ENCODE data around the gene AKT3.

The AKT3 gene

DNA sequence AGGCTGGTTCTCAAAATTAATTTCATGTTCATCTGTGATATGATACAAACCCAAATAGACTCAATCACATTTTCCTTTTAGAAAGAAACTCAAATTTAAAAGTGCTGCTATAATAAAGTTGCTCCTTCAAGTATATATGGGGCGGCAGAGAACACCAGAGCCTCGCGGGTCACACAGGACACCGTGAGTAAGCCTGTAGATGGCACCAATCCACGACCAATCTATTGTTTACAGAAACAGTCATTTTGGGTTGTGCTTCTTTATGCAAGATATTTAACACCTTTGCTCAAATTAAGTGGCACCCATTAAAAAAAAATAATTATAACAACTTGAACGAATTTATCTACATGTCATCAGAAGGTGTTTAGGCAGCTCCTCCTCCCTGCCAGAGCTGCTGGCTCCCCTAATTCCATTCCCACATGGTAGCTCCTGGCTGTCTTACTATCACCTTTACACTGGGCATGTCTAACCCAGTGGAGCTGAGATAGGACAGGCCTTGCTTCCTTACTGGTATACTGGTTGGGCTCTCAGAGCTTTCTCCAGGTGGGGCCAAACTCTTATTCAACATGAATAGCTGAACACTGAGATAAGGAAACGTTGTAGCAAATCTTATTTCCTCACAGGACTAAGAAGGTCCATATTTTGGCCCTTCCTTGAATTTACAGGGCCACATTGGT is 307.2 kb downstream of the AKT3 start:
- DNase-seq (ENCODE audit: low read depth) = peak; percentile 4
- TF ChIP-seq, protein P1, sequence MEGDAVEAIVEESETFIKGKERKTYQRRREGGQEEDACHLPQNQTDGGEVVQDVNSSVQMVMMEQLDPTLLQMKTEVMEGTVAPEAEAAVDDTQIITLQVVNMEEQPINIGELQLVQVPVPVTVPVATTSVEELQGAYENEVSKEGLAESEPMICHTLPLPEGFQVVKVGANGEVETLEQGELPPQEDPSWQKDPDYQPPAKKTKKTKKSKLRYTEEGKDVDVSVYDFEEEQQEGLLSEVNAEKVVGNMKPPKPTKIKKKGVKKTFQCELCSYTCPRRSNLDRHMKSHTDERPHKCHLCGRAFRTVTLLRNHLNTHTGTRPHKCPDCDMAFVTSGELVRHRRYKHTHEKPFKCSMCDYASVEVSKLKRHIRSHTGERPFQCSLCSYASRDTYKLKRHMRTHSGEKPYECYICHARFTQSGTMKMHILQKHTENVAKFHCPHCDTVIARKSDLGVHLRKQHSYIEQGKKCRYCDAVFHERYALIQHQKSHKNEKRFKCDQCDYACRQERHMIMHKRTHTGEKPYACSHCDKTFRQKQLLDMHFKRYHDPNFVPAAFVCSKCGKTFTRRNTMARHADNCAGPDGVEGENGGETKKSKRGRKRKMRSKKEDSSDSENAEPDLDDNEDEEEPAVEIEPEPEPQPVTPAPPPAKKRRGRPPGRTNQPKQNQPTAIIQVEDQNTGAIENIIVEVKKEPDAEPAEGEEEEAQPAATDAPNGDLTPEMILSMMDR (IDR thresholded peaks at IDR 0.05; ENCODE audit: insufficient read depth, low read depth, low read length, missing control alignments) = no peak
- no peak overlapping the region for H3K4me3 ChIP-seq (ENCODE audit: low read depth, low read length)

DNA sequence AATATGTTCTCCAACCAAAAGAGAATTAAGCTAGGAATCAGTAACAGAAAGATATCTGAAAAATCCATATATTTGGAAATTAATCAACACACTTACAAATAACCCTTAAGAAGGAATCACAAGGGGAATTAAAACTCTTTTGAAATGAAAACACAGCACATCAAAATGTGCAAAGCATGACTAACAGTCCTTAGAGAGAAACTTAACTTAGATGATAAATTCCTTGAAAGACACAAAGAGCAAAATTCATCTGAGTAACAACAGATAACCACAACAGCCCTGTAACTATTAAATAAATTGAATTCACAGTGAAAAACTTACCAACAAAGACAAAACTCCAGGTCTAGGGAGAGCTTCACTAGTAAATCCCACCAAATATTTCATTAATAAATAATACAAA is 310.4 kb downstream of the AKT3 start:
- TF ChIP-seq, protein P1 (IDR thresholded peaks at IDR 0.05; ENCODE audit: insufficient read depth, low read depth, low read length, missing control alignments) = no peak
- no peak for DNase-seq (ENCODE audit: low read depth)
- no peak overlapping the region for H3K4me3 ChIP-seq (ENCODE audit: low read depth, low read length)

DNA sequence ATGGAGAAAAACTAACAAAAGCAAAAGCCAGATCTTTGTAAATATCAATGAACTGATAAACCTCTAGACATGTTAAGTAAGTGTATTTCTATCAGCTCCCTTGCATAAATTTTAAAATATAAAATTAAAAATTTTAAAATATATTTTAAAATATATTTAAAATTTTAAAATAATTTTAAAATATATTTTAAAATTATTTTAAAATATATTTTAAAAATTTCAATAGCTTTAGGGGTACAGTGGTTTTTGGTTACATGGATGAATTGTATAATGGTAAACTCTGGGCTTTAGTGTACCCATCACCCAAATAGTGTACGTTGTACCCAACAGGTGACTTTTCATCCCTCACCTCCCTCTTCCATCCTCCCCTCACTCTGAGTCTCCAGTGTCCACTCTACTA is 315.0 kb downstream of the AKT3 start:
- H3K4me3 ChIP-seq (ENCODE audit: low read depth, low read length) = no peak overlapping the region
- TF ChIP-seq, protein P1 (IDR thresholded peaks at IDR 0.05; ENCODE audit: insufficient read depth, low read depth, low read length, missing control alignments) = no peak
- no peak for DNase-seq (ENCODE audit: low read depth)

DNA sequence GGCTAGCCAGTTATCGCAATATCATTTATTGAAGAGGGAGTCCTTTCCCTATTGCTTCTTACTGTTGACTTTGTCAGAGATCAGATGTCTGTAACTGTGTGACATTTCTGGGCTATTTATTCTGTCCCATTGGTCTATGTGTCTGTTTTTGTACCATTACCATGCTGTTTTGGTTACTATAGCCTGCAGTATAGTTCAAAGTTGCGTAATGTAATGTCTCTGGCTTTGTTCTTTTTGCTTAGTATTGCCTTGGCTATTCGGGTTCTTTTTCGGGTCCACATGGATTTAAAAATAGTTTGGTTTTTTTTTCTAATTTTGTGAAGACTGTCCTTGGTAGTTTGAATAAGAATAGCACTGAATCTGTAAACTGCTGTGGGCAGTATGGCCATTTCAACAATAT is 320.5 kb downstream of the AKT3 start:
- DNase-seq (ENCODE audit: low read depth) = no peak
- TF ChIP-seq, protein P1 (IDR thresholded peaks at IDR 0.05; ENCODE audit: insufficient read depth, low read depth, low read length, missing control alignments) = no peak
- H3K4me3 ChIP-seq (ENCODE audit: low read depth, low read length) = no peak overlapping the region

DNA sequence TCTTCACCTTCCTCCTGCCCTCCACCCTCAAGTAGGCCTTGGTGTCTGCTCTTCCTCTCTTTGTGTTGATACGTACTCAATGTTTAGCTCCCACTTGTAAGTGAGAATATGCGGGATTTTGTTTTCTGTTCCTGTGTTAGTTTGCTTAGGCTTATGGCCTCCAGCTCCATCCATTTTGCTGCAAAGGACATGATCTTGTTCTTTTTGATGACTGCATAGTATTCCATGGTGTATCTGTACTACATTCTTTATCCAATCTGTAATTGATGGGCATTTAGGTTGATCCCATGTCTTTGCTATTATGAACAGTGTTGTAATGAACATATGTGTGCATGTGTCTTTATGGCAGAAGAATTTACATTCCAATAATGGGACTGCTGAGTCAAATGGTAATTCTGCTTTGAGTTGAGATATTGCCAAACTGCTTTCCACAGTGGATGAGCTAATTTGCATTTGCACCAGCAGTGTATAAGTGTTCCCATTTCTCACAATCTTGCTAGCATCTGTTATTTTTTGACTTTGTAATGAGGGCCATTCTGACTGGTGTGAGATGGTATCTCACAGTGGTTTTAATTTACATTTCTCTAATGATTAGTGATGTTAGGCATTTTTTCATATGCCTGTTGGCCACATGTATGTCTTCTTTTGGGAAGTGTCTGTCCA is 321.5 kb downstream of the AKT3 start:
- TF ChIP-seq, protein P1 (IDR thresholded peaks at IDR 0.05; ENCODE audit: insufficient read depth, low read depth, low read length, missing control alignments) = no peak
- no peak for DNase-seq (ENCODE audit: low read depth)

DNA sequence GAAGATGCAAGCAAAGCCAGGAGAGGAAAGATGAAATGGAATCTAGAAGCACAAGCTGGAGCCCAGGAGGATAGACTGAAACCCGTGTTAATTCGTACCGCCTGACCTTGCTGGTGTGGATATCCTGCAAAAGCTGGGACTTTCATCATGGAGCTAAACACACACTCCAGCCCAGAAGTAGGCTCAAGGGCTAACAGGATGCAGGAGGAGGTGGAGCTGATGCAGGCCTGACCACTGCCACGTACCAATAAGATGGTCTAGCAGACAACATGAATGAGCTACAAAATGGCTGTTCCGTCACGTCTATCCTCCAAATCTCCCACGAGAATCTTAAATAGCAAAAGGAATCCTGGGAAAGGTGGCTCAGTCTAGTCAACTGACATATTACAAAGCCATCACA is 323.9 kb downstream of the AKT3 start:
- TF ChIP-seq, protein P1 (IDR thresholded peaks at IDR 0.05; ENCODE audit: insufficient read depth, low read depth, low read length, missing control alignments) = no peak
- DNase-seq (ENCODE audit: low read depth) = no peak
- no peak overlapping the region for H3K4me3 ChIP-seq (ENCODE audit: low read depth, low read length)

More for the DNA sequence above, 321.5 kb downstream of the AKT3 start:
- no peak overlapping the region for H3K4me3 ChIP-seq (ENCODE audit: low read depth, low read length)
